Measurements from ENCODE around the gene PRKN. TPM values are rescaled to one million over a fixed set of nuclear protein-coding genes. Genes with fewer than 3 reads are reported as not detected.

The PRKN gene
- total RNA-seq, 1 experiment from 2014 or later = 0.46 TPM

GRCh38 chr6:161476711-161477110 is 1250.9 kb downstream of the PRKN start:
- Histone ChIP-seq H3K9me3 (ENCODE audit: control insufficient read depth, insufficient read depth, low read depth, low read length) (no peaks in the 10 kb centered on the region), H3K36me3 (ENCODE audit: control insufficient read depth, insufficient read depth, low read length) (no peaks in the 10 kb centered on the region), H3K27ac (ENCODE audit: low read length) (no peak overlapping the region), H3K4me1 (ENCODE audit: control insufficient read depth, insufficient read depth, low read length) (no peaks in the 10 kb centered on the region), H3K4me3 (ENCODE audit: low read depth in 2 of 2, low read length in 2 of 2) (no peak overlapping the region), H3K27me3 (ENCODE audit: control insufficient read depth, insufficient read depth, low read length) (no peaks in the 10 kb centered on the region)
- ATAC-seq (no peak), DNase-seq (ENCODE audit: low read depth, low spot score) (no peak)
- in situ Hi-C loops (cut with HindIII; ENCODE audit: low pct_unique_long_range_greater_than_20kb, low sequenced_read_pairs) (no loop called here), intact Hi-C loops (cut with micrococcal nuclease; ENCODE audit: unreplicated experiment) (no loop called here)
- ChIA-PET CTCF (no interaction called here), POLR2A (no interaction called here)
- no TSS peak for BruUV-seq (replicated peaks)
- TF ChIP-seq TCF7L2 (IDR thresholded peaks at IDR 0.05; ENCODE audit: low read depth, low read length) = no peak
- TF ChIP-seq, protein P1, sequence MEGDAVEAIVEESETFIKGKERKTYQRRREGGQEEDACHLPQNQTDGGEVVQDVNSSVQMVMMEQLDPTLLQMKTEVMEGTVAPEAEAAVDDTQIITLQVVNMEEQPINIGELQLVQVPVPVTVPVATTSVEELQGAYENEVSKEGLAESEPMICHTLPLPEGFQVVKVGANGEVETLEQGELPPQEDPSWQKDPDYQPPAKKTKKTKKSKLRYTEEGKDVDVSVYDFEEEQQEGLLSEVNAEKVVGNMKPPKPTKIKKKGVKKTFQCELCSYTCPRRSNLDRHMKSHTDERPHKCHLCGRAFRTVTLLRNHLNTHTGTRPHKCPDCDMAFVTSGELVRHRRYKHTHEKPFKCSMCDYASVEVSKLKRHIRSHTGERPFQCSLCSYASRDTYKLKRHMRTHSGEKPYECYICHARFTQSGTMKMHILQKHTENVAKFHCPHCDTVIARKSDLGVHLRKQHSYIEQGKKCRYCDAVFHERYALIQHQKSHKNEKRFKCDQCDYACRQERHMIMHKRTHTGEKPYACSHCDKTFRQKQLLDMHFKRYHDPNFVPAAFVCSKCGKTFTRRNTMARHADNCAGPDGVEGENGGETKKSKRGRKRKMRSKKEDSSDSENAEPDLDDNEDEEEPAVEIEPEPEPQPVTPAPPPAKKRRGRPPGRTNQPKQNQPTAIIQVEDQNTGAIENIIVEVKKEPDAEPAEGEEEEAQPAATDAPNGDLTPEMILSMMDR (IDR thresholded peaks at IDR 0.05) = no peak
- TF ChIP-seq POLR2AphosphoS5 (IDR thresholded peaks at IDR 0.05; ENCODE audit: low read depth, low read length) = no peak
- no peak for TF ChIP-seq SIN3A (IDR thresholded peaks at IDR 0.05; ENCODE audit: borderline replicate concordance, insufficient read depth, low read depth, low read length)
- no peak for TF ChIP-seq REST (IDR thresholded peaks at IDR 0.05; ENCODE audit: insufficient read depth in 1 of 2, low read depth in 2 of 2, low read length in 1 of 2)

GRCh38 chr6:161465403-161465802 is 1262.2 kb downstream of the PRKN start:
- H3K9me3 ChIP-seq (ENCODE audit: control insufficient read depth, insufficient read depth, low read depth, low read length) = no peaks in the 10 kb centered on the region
- H3K4me3 ChIP-seq (ENCODE audit: low read depth in 2 of 2, low read length in 2 of 2) = no peak overlapping the region
- intact Hi-C loops (cut with micrococcal nuclease; ENCODE audit: unreplicated experiment) = no loop called here
- H3K27ac ChIP-seq (ENCODE audit: low read length) = no peak overlapping the region
- H3K4me1 ChIP-seq (ENCODE audit: control insufficient read depth, insufficient read depth, low read length) = no peaks in the 10 kb centered on the region
- CTCF ChIA-PET = interaction anchor here (0.6 kb wide), 1 partner anchor 28 kb away, joined by 3 read pairs; no protein-coding TSS in a partner anchor
- in situ Hi-C loops (cut with HindIII; ENCODE audit: low pct_unique_long_range_greater_than_20kb, low sequenced_read_pairs) = no loop called here
- POLR2A ChIA-PET = no interaction called here
- H3K27me3 ChIP-seq (ENCODE audit: control insufficient read depth, insufficient read depth, low read length) = no peaks in the 10 kb centered on the region
- ATAC-seq (no peak), DNase-seq (ENCODE audit: low read depth, low spot score) (no peak)
- no peaks in the 10 kb centered on the region for H3K36me3 ChIP-seq (ENCODE audit: control insufficient read depth, insufficient read depth, low read length)
- no TSS peak for BruUV-seq (replicated peaks)
- TF ChIP-seq TCF7L2 (IDR thresholded peaks at IDR 0.05; ENCODE audit: low read depth, low read length) = no peak

- ChIA-PET POLR2A (no interaction called here), CTCF (interaction anchor here (0.7 kb wide), 1 partner anchor 201 kb away, joined by 4 read pairs; no protein-coding TSS in a partner anchor)
- H3K4me3 ChIP-seq (ENCODE audit: low read depth in 2 of 2, low read length in 2 of 2) = no peak overlapping the region
- no peaks in the 10 kb centered on the region for H3K4me1 ChIP-seq (ENCODE audit: control insufficient read depth, insufficient read depth, low read length)
- no peak overlapping the region for H3K27ac ChIP-seq (ENCODE audit: low read length)
- TF ChIP-seq, protein P1 (IDR thresholded peaks at IDR 0.05) = no peak
- no peak for TF ChIP-seq SIN3A (IDR thresholded peaks at IDR 0.05; ENCODE audit: borderline replicate concordance, insufficient read depth, low read depth, low read length)
- TF ChIP-seq TCF7L2 (IDR thresholded peaks at IDR 0.05; ENCODE audit: low read depth, low read length) = no peak
- no peak for TF ChIP-seq REST (IDR thresholded peaks at IDR 0.05; ENCODE audit: insufficient read depth in 1 of 2, low read depth in 2 of 2, low read length in 1 of 2)
- TF ChIP-seq POLR2AphosphoS5 (IDR thresholded peaks at IDR 0.05; ENCODE audit: low read depth, low read length) = no peak
- H3K27me3 ChIP-seq (ENCODE audit: control insufficient read depth, insufficient read depth, low read length) = no peaks in the 10 kb centered on the region
- DNase-seq (ENCODE audit: low read depth, low spot score) (no peak), ATAC-seq (no peak)
- intact Hi-C loops (cut with micrococcal nuclease; ENCODE audit: unreplicated experiment) (no loop called here), in situ Hi-C loops (cut with HindIII; ENCODE audit: low pct_unique_long_range_greater_than_20kb, low sequenced_read_pairs) (no loop called here)
- no TSS peak for BruUV-seq (replicated peaks)
- no peaks in the 10 kb centered on the region for H3K9me3 ChIP-seq (ENCODE audit: control insufficient read depth, insufficient read depth, low read depth, low read length)
- no peaks in the 10 kb centered on the region for H3K36me3 ChIP-seq (ENCODE audit: control insufficient read depth, insufficient read depth, low read length)
Observed at GRCh38 chr6:161463071-161463470, 1264.5 kb downstream of the PRKN start.
